ENCODE measurements around the gene BRSK2.

GRCh38 chr11:1437500-1437899 is 47.8 kb downstream of the BRSK2 start:
- TF ChIP-seq TCF12 (IDR thresholded peaks at IDR 0.05; ENCODE audit: low read depth) (no peak), YY1 (IDR thresholded peaks at IDR 0.05; ENCODE audit: low read depth) (no peak), ZBTB7A (IDR thresholded peaks at IDR 0.05; ENCODE audit: low read depth) (no peak), REST (IDR thresholded peaks at IDR 0.05; ENCODE audit: low read depth) (no peak), RAD21 (IDR thresholded peaks at IDR 0.05; ENCODE audit: low read depth) (no peak), TAF1 (IDR thresholded peaks at IDR 0.05; ENCODE audit: low read depth) (no peak), EP300 (IDR thresholded peaks at IDR 0.05; ENCODE audit: borderline replicate concordance) (no peak), CREB1 (IDR thresholded peaks at IDR 0.05; ENCODE audit: low read depth) (no peak), NFIC (IDR thresholded peaks at IDR 0.05) (no peak), USF1 (IDR thresholded peaks at IDR 0.05) (no peak), TEAD4 (IDR thresholded peaks at IDR 0.05) (no peak), FOXM1 (IDR thresholded peaks at IDR 0.05; ENCODE audit: borderline replicate concordance, low read depth) (no peak), CEBPB (IDR thresholded peaks at IDR 0.05) (no peak)
- TF ChIP-seq, protein P1, sequence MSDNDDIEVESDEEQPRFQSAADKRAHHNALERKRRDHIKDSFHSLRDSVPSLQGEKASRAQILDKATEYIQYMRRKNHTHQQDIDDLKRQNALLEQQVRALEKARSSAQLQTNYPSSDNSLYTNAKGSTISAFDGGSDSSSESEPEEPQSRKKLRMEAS (IDR thresholded peaks at IDR 0.05) = no peak
